Endothelial cell of umbilical vein (primary cell): ENCODE measurements around the gene MISP. TPM values are rescaled to one million over a fixed set of nuclear protein-coding genes. Genes with fewer than 3 reads are reported as not detected.

ENCODE experiments used
- BruUV-seq: library from RNA; stranded (reverse); fragments of 400-500 nt; replicated peaks from 2 replicates; lab custom pipeline; 2021; lab: Mats Ljungman, UMichigan
- CTCF ChIA-PET: fragments of 300-600, 350-600 bp; sonication (Branson Sonifier 250); formaldehyde crosslinking; loops from one replicate; lab custom pipeline; 2021; ENCODE audit warnings: antibody characterized with exemption, inconsistent platforms; lab: Charles Lee
- POLR2A ChIA-PET: fragments of 300-600, 350-600 bp; sonication (Branson Sonifier 250); formaldehyde crosslinking; loops from one replicate; lab custom pipeline; 2021; ENCODE audit warnings: antibody characterized with exemption, inconsistent platforms; lab: Charles Lee
- DNase-seq: peaks from one replicate; pipeline ENCODE4 v3.0.0-alpha.2; 2011; ENCODE audit warnings: low read depth, low spot score
- FAIRE-seq: peaks from 2 replicates; lab custom pipeline; 2011; peaks lifted over from hg19 to GRCh38; lab: Jason Lieb, UNC
- H2AFZ ChIP-seq: 2 replicates; pipeline ENCODE4 v1.6.0; 2012; ENCODE audit warnings: low read depth, low read length, control low read depth, inconsistent platforms
- H3K27ac ChIP-seq: 2 replicates; pipeline ENCODE4 v1.5.1; 2011; ENCODE audit warnings: low read depth, mild to moderate bottlenecking, control low read depth, low read length, moderate library complexity; ENCODE audit not compliant: insufficient read depth
- H3K27me3 ChIP-seq, 2 experiments: 2 replicates each; pipeline versions ENCODE4 v1.6.0 to v1.6.1; 2011; ENCODE audit warnings: low read length in 2 of 2, mixed read lengths in 1 of 2; ENCODE audit not compliant: control insufficient read depth in 2 of 2, insufficient read depth in 2 of 2
- H3K36me3 ChIP-seq, 2 experiments: 2 replicates in 1 of 2; 3 replicates in 1 of 2; pipeline ENCODE4 v1.5.1; 2011; ENCODE audit warnings: low read length in 2 of 2, mild to moderate bottlenecking in 1 of 2, moderate library complexity in 1 of 2; ENCODE audit not compliant: control insufficient read depth in 2 of 2, insufficient read depth in 2 of 2; ENCODE audit errors: extremely low read depth in 1 of 2
- H3K4me1 ChIP-seq: 3 replicates; pipeline ENCODE4 v1.5.1; 2011; ENCODE audit warnings: mild to moderate bottlenecking, low read length; ENCODE audit not compliant: control insufficient read depth, insufficient read depth; ENCODE audit errors: extremely low read depth
- H3K4me2 ChIP-seq: 2 replicates; pipeline ENCODE4 v1.6.1; 2011; ENCODE audit warnings: low read length, control low read depth, mixed read lengths; ENCODE audit not compliant: insufficient read depth
- H3K4me3 ChIP-seq, 3 experiments: fragments of 200-600 bp in 1 of 3; sonication (generic), shearing (Covaris generic) in 1 of 3; replicated peaks in 1 of 3; 2 replicates each; pipeline ENCODE4 v1.5.1; 2011 to 2016; ENCODE audit warnings: control low read depth in 3 of 3, low read length in 3 of 3, mild to moderate bottlenecking in 2 of 3, inconsistent platforms in 1 of 3, low read depth in 1 of 3, moderate library complexity in 1 of 3; ENCODE audit not compliant: insufficient read depth in 1 of 3
- H3K79me2 ChIP-seq: 2 replicates; pipeline ENCODE4 v1.6.0; 2012; ENCODE audit warnings: low read length, inconsistent platforms; ENCODE audit not compliant: control insufficient read depth, insufficient read depth
- H3K9ac ChIP-seq: replicated peaks from 2 replicates; pipeline ENCODE3; 2011; ENCODE audit warnings: low read length, control low read depth; ENCODE audit not compliant: insufficient read depth; ENCODE audit errors: extremely low read depth
- H3K9me1 ChIP-seq: replicated peaks from 3 replicates; pipeline ENCODE4 v1.6.0; 2011; ENCODE audit warnings: mild to moderate bottlenecking, low read length; ENCODE audit not compliant: control insufficient read depth, insufficient read depth; ENCODE audit errors: extremely low read depth
- H3K9me3 ChIP-seq: replicated peaks from 2 replicates; pipeline ENCODE4 v1.5.1; 2012; ENCODE audit warnings: low read length, inconsistent platforms; ENCODE audit not compliant: control insufficient read depth, insufficient read depth
- H4K20me1 ChIP-seq: replicated peaks from 2 replicates; pipeline ENCODE3; 2011; ENCODE audit warnings: mild to moderate bottlenecking, low read length; ENCODE audit not compliant: control insufficient read depth, insufficient read depth; ENCODE audit errors: extremely low read depth
- CTCF ChIP-seq, 2 donors: IDR thresholded peaks; 1 replicate in 1 of 2; 2 replicates in 1 of 2; pipeline ENCODE4 v1.5.1; 2011; ENCODE audit warnings: low read length in 2 of 2, mild to moderate bottlenecking in 2 of 2, moderate library complexity in 2 of 2, control low read depth in 1 of 2, inconsistent platforms in 1 of 2, low read depth in 1 of 2; ENCODE audit not compliant: insufficient read depth in 1 of 2; ENCODE audit errors: extremely low read depth in 1 of 2
- EZH2 ChIP-seq: IDR thresholded peaks from 2 replicates; pipeline ENCODE4 v1.6.1; 2012; ENCODE audit warnings: borderline replicate concordance, low read depth, mild to moderate bottlenecking, moderate library complexity, low read length, inconsistent platforms; ENCODE audit not compliant: severe bottlenecking
- FOS ChIP-seq: IDR thresholded peaks from 2 replicates; pipeline ENCODE4 v1.6.1; 2011; ENCODE audit warnings: mild to moderate bottlenecking, low read length, moderate library complexity, borderline replicate concordance; ENCODE audit not compliant: insufficient read depth
- GATA2 ChIP-seq: IDR thresholded peaks from 2 replicates; pipeline ENCODE4 v1.7.0; 2011; ENCODE audit warnings: low read depth, mild to moderate bottlenecking, moderate library complexity, mixed read lengths, low read length; ENCODE audit not compliant: insufficient read length, insufficient read depth
- JUN ChIP-seq: IDR thresholded peaks from 2 replicates; pipeline ENCODE4 v1.6.1; 2011; ENCODE audit warnings: borderline replicate concordance, low read depth; ENCODE audit not compliant: insufficient read length, insufficient read depth
- MAX ChIP-seq: IDR thresholded peaks from 2 replicates; pipeline ENCODE4 v1.6.1; 2011; ENCODE audit not compliant: insufficient read depth, insufficient read length
- MYC ChIP-seq: IDR thresholded peaks from one replicate; pipeline ENCODE4 v1.6.1; 2011; ENCODE audit warnings: mild to moderate bottlenecking, low read depth, low read length
- POLR2A ChIP-seq: IDR thresholded peaks from 2 replicates; pipeline ENCODE4 v1.6.1; 2012; ENCODE audit warnings: low read depth, mild to moderate bottlenecking, control low read depth, low read length
- POLR2AphosphoS5 ChIP-seq: IDR thresholded peaks from 2 replicates; pipeline ENCODE4 v1.6.1; 2012; ENCODE audit warnings: low read depth, mild to moderate bottlenecking, control low read depth, low read length, moderate library complexity; ENCODE audit not compliant: insufficient read depth
- dilution Hi-C: fragments of 300-500 bp; cut with MboI; formaldehyde crosslinking; loops from one replicate; pipeline ENCODE4 v1.15.0; 2019; ENCODE audit warnings: low sequenced_read_pairs; ENCODE audit not compliant: extremely low pct_ligation_motif_present
- intact Hi-C: fragments of 100-400 bp; cut with micrococcal nuclease; formaldehyde crosslinking; loops from one replicate; pipeline ENCODE4 v1.10.0; 2022
- polyA plus RNA-seq, 4 experiments: library from polyadenylated mRNA; depleted of rRNA in 3 of 4; stranded (reverse) in 3 of 4; unstranded in 1 of 4; fragments of >200 nt; gene quantifications; 2 replicates each; pipeline versions ENCODE4 v1.2.1 to v1.2.3, GENCODE V29; 2011 to 2012; ENCODE audit warnings: missing spikeins in 1 of 4
- total RNA-seq: library from RNA; stranded (reverse); gene quantifications from 2 replicates; pipeline ENCODE4 v1.2.3, GENCODE V29; 2021

MISP gene
- total and polyA plus RNA-seq, 2 donors (not counting 3 experiments of a cell fraction or from before 2014, with no cell fraction given) = not detected

DNA sequence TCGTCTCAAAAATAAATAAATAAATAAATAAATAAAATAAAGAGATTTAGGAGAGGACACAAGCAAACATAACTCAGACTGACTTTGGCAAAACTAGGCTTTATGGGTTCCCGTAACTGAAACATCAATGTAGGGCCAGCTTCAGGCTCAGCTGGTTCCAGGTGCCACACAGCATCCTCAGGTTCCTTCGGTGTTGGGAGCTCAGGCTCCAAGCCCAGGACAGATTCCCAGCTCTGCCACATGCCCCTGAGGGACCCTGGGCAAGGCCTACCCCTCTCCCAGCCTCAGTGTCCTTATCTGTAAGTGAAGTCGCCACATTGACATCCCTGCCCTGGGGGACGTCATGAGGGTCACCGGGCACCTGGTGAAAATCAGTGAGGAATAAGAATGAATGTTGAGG, 18.7 kb downstream of the MISP start:
- Histone ChIP-seq H3K36me3 (no peaks in the 10 kb centered on the region), H3K4me3 (no peak overlapping the region), H3K9ac (no peak overlapping the region), H3K9me3 (no peaks in the 10 kb centered on the region), H2AFZ (no peak overlapping the region), H3K9me1 (no peaks in the 10 kb centered on the region), H3K79me2 (no peaks in the 10 kb centered on the region), H4K20me1 (no peaks in the 10 kb centered on the region), H3K27me3 (no peaks in the 10 kb centered on the region), H3K27ac (no peak overlapping the region), H3K4me2 (no peak overlapping the region), H3K4me1 (no peaks in the 10 kb centered on the region)
- intact Hi-C loops = loop anchor here (1.0 to 2.0 kb wide), 7 partner anchors 19 to 213 kb away; partner anchors contain the start of genes PTBP1 and R3HDM4
- no TSS peak for BruUV-seq
- DNase-seq = no peak
- dilution Hi-C loops = no loop called here
- FAIRE-seq = no peak
- CTCF ChIA-PET = interaction anchor here (0.6 to 3.1 kb wide), 26 partner anchors 14 to 214 kb away, joined by 3 to 32 read pairs (median 3); partner anchors contain the start of genes PRTN3 and WDR18
- POLR2A ChIA-PET = interaction anchor here (0.7 kb wide), 1 partner anchor 140 kb away, joined by 11 read pairs; no protein-coding TSS in a partner anchor
- TF ChIP-seq MYC (no peak), EZH2 (no peak), POLR2A (no peak), MAX (no peak), CTCF (IDR thresholded peaks at IDR 0.05; ENCODE audit: extremely low read depth in 1 of 2, insufficient read depth in 1 of 2, low read depth in 1 of 2, low read length in 2 of 2) (no peak), FOS (no peak), POLR2AphosphoS5 (no peak), GATA2 (no peak), JUN (no peak)
